Endometrial microvascular endothelial cells (primary cell): ENCODE data around the gene RITA1. TPM values are rescaled to one million over a fixed set of nuclear protein-coding genes. Genes with fewer than 3 reads are reported as not detected.
"Not testable (repeated sequence)": the region's sequence is repeated elsewhere in the genome, so short reads cannot be mapped to it uniquely, and the experiment has no call there.

Source experiments
- in situ Hi-C: cut with HindIII; loops from 2 replicates; pipeline ENCODE4 v1.10.0; 2017; ENCODE audit warnings: low sequenced_read_pairs, low pct_unique_long_range_greater_than_20kb; ENCODE audit errors: inconsistent ontology term
- total RNA-seq: library from RNA; depleted of rRNA; stranded (reverse); fragments of >200 nt; gene quantifications from one replicate; pipeline ENCODE4 v1.2.3, GENCODE V29; 2015; ENCODE audit errors: inconsistent ontology term

Gene RITA1
- total RNA-seq: 36.9 TPM

- in situ Hi-C loops: no loop called here
Measured at GRCh38 chr12:113185180-113186032, at the start of gene RITA1, which contains the start of gene DDX54. TSS of gene RITA1 (plus strand) at chr12:113185721. CDS start at chr12:113186747, 1,026 bp downstream. TSS of gene DDX54 (minus strand) at chr12:113185478. CDS start at chr12:113185451, 27 bp downstream.

GRCh38 chr12:113136128-113136989, 49.2 kb upstream of the RITA1 start:
- in situ Hi-C loops: no loop called here

GRCh38 chr12:113136990-113137511, 48.5 kb upstream of the RITA1 start:
- in situ Hi-C loops: no loop called here

DNA sequence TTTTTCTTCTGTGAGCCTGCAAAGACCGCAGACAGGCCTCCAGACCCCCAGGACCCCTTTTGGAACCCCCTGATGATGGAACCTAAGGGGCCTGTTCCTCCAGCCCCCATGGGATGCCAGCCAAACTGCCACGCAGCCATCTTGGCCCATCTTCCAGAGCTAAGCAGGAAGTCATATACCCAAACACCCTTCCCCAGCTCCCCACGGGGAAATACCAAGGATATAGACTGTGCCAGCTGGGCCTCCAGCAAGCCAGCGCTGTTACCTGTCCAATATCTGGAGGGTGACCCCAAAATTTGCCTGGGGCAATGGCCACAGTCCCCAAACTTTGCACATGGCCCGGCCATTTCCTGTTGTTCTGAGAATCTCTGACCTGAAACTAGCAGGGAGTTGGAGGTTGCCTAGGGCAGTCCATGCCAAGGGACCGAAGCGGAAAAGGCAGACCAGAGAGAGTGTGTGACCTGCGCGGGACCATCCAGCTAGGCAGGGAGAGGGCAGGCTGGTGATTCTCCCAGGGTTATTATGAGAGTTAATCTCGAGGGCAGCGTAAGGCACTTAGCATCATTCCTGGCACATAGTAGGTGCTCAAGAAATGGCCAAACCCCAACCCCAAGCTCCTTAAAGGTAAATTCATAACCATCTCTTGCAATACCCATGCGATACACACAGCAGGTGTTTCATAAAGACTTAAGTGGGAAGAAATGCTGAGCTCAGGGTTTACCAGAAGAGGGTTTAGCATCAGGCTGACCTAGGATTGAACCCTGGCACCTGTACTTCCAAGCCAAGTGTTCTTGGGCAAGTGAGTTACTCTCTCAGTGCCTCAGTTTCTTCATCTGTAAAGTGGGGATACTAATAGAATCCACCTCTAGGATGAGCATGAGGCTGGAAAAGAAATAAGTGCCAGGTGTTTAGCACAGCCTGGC, 47.4 kb upstream of the RITA1 start:
- in situ Hi-C loops: no loop called here

- in situ Hi-C loops: no loop called here
Measured at GRCh38 chr12:113138826-113139225, 46.7 kb upstream of the RITA1 start.

GRCh38 chr12:113140706-113141105, 44.8 kb upstream of the RITA1 start:
- in situ Hi-C loops: no loop called here

GRCh38 chr12:113141716-113142115, 43.8 kb upstream of the RITA1 start:
- in situ Hi-C loops: not testable (repeated sequence)

DNA sequence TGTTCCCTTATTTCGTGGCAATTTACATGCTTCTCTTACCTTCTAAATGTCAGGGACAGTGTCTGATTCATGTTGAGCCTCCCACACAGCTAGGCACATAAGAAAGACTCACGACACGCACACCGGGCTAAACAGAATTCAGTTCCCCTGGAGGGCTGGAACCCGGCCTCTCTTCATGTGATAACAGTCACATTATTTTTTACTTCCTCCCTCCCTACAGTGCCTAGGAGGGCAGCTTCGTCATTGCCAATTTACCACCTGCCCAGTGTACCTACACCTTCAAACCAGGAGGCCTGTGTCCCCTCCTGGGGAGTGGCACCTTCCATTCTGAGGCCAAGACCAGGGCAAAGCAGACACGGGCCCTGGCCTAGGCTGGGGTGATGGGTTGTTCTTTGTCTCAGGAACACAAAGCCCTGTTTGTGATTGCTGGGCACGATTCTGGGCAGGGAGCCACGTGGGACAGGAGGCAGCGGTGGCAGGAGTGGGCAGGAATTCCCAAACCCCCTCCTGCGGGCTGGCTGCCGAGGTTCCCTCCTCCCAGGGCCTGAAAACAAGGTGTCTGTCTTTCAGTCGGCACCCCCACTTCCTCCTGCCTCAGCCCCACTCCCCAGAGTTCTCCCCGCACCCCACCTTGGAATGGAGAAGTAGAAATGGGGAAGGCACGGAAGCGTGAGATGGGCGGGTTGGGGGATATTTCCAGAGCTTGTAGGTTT, 43.2 kb upstream of the RITA1 start:
- in situ Hi-C loops: no loop called here

GRCh38 chr12:113142886-113143332, 42.6 kb upstream of the RITA1 start:
- in situ Hi-C loops: no loop called here

- in situ Hi-C loops: no loop called here
Measured at GRCh38 chr12:113143959-113144358, 41.6 kb upstream of the RITA1 start.

DNA sequence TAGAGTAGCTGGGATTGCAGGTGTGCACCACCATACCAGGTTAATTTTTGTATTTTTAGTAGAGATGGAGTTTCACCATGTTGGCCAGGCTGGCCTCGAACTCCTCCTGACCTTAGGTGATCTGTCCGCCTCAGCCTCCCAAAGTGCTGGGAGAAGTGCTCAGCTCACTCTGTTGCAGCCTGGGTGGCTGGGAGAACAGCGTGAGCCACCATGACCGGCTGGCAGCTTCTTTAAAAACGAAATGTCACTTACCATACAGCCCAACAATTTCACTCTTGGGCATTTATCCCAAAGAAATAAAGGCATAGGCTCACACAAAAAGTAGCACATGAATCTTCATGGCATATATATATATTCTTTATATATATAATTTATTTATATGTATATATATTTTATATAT, 40.7 kb upstream of the RITA1 start:
- in situ Hi-C loops: no loop called here

DNA sequence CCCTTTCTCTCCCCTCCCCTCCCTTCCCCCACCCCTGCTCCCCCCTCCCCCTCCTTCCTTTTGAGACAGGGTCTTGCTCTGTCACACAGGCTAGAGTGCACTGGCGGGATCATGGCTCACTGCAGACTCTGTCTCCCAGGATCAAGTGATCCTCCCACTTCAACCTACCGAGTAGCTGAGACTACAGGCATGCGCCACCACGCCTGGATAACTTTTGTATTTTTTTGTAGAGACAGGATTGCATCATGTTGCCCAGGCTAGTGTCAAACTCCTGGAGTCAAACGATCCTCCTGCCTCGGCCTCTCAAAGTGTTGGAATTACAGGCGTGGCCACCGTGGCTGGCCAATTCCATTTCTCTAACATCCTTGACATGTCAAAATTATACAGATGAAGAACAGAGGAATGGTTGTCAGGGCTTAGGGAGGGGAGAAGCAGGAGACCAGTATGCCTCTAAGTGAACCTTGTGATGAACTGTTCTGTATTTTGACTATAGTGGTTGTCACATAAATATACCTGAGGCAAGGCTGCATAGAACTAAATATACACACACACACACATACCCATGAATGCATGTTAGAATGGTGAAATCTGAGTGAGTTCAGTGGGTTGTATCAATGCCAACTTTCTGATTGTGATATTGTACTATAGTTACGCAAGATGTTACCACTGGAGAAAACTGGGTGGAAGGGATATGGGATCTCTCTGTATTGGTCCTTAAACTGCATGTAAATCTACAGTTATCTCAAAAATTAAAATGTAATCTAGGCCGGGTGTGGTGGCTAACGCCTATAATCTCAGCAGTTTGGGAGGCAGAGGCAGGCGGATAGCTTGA, 39.6 kb upstream of the RITA1 start:
- in situ Hi-C loops: no loop called here

- in situ Hi-C loops: no loop called here
Measured at GRCh38 chr12:113146999-113147398, 38.5 kb upstream of the RITA1 start.

- in situ Hi-C loops: loop anchor here (25.0 kb wide), 1 partner anchor 87 kb away; the partner anchor contains the start of gene DTX1
Measured at GRCh38 chr12:113149361-113150150, 36.0 kb upstream of the RITA1 start, which contains the start of gene CFAP73. TSS of gene CFAP73 (plus strand) at chr12:113149724. CDS start at chr12:113149858, 134 bp downstream.

DNA sequence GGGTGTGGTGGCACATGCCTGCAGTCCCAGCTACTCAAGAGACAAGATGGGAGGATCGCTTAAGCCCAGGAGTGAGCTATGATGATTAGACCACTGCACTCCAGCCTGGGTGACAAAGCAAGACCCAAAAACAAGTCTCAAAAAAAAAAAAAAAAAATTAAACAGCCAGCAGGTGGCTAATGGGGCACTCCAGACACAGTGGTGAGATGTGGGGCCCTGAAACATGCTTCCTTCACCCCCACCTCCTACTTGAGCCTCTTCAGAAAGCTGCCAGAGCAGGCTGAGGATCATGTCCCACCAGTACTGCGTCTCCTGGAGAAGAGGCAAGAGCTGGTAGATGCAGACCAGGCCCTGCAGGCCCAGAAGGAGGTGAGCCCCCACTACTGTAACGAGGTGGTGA, 33.9 kb upstream of the RITA1 start:
- in situ Hi-C loops: loop anchor here (25.0 kb wide), 1 partner anchor 89 kb away; the partner anchor contains the start of gene DTX1
